Tibial artery (tissue), 4 donors: ENCODE measurements around the gene F8.

Experiments used
- DNase-seq, 2 donors: peaks; one replicate each; pipeline ENCODE4 v3.0.0-alpha.2; 2019
- H3K27ac ChIP-seq, 2 donors: fragments of 200-600 bp; sonication (generic) in 1 of 2; 1 replicate in 1 of 2; 2 replicates in 1 of 2; pipeline ENCODE4 v1.5.1; 2018 to 2019; ENCODE audit warnings: mild to moderate bottlenecking in 1 of 2
- H3K27me3 ChIP-seq, 2 donors: fragments of 200-600 bp; sonication (generic) in 1 of 2; one replicate each; pipeline versions ENCODE4 v1.5.1 to v1.6.0; 2016 to 2019
- H3K36me3 ChIP-seq, 3 donors: fragments of 200-600 bp; sonication (generic) in 2 of 3; one replicate each; pipeline ENCODE4 v1.5.1; 2016 to 2019; ENCODE audit warnings: mild to moderate bottlenecking in 2 of 3
- H3K4me1 ChIP-seq, 4 donors: fragments of 200-600 bp; sonication (generic) in 2 of 4; 1 replicate in 3 of 4; 2 replicates in 1 of 4; pipeline ENCODE4 v1.5.1; 2016 to 2019
- H3K4me3 ChIP-seq, 2 donors: fragments of 200-600 bp; sonication (generic) in 1 of 2; 1 replicate in 1 of 2; 2 replicates in 1 of 2; pipeline ENCODE4 v1.5.1; 2018 to 2019; ENCODE audit warnings: mild to moderate bottlenecking in 2 of 2
- H3K9me3 ChIP-seq, 3 donors: fragments of 200-600 bp; sonication (generic) in 1 of 3; one replicate each; pipeline ENCODE4 v1.5.1; 2016 to 2019
- intact Hi-C: fragments of 100-400 bp; cut with DNase I; formaldehyde crosslinking; loops from one replicate; pipeline ENCODE4 v1.15.0; 2023; ENCODE audit warnings: low total_unique reads
- TF ChIP-seq, protein P1 (sequence below), 2 experiments: fragments of 200-600 bp in 1 of 2; fragments of 450-650 bp in 1 of 2; IDR thresholded peaks; one replicate each; pipeline ENCODE4 v1.5.1; 2017 to 2019; ENCODE audit warnings: antibody characterized with exemption in 2 of 2, mild to moderate bottlenecking in 1 of 2, moderate library complexity in 1 of 2

Gene F8

DNA sequence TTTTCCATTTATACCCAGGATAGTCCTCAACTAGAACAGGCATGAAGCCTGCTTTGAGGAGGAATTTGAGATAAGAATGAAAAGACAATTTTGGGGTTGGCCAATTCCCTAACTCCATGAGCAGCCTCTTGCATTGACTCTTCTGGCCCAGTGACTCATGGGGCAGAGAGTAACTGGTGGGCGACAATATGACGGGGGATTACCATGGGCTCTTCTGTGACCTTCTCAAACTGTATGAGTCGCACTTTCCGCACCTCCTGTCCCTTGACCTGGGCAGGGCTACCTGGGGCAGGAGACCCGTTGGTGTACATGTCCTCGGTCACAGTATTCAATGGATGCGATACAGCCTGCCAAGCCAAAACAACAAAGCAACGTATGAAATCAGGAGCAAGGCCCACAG lies 230.6 kb downstream of the F8 start:
- Histone ChIP-seq H3K27ac (no peak overlapping the region), H3K36me3 (no peaks in the 10 kb centered on the region), H3K4me1 (no peaks in the 10 kb centered on the region), H3K9me3 (no peaks in the 10 kb centered on the region), H3K27me3 (no peaks in the 10 kb centered on the region), H3K4me3 (no peak overlapping the region)
- no peak for DNase-seq
- TF ChIP-seq, protein P1, sequence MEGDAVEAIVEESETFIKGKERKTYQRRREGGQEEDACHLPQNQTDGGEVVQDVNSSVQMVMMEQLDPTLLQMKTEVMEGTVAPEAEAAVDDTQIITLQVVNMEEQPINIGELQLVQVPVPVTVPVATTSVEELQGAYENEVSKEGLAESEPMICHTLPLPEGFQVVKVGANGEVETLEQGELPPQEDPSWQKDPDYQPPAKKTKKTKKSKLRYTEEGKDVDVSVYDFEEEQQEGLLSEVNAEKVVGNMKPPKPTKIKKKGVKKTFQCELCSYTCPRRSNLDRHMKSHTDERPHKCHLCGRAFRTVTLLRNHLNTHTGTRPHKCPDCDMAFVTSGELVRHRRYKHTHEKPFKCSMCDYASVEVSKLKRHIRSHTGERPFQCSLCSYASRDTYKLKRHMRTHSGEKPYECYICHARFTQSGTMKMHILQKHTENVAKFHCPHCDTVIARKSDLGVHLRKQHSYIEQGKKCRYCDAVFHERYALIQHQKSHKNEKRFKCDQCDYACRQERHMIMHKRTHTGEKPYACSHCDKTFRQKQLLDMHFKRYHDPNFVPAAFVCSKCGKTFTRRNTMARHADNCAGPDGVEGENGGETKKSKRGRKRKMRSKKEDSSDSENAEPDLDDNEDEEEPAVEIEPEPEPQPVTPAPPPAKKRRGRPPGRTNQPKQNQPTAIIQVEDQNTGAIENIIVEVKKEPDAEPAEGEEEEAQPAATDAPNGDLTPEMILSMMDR (IDR thresholded peaks at IDR 0.05), result no peak
- intact Hi-C loops, result no loop called here

DNA sequence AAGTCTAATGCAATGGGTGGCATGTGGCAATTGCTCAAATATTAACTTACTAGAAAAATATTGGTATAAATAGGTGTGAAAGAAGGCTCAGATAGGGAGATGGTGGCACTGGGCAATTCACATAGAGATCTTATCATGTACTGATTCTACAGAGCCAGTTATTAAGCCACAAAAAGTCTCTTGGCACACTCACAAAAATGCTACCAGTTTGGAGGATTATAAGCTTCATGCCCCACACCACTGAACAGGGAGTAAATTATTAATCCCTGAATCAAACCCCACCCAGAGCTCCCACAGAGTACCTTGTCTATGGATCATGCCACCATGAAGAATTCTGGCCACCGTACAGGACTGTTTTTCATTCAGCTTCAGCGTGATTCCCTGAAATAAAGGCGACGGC lies 231.1 kb downstream of the F8 start:
- no peak for DNase-seq
- no peaks in the 10 kb centered on the region for H3K36me3 ChIP-seq
- no peaks in the 10 kb centered on the region for H3K4me1 ChIP-seq
- H3K4me3 ChIP-seq, result no peak overlapping the region
- TF ChIP-seq, protein P1 (IDR thresholded peaks at IDR 0.05), result no peak
- H3K27ac ChIP-seq, result no peak overlapping the region
- H3K9me3 ChIP-seq, result no peaks in the 10 kb centered on the region
- intact Hi-C loops, result no loop called here
- no peaks in the 10 kb centered on the region for H3K27me3 ChIP-seq
